B cell (primary cell): ENCODE results near the gene IQSEC3.
"Not testable (repeated sequence)": the region's sequence is repeated elsewhere in the genome, so short reads cannot be mapped to it uniquely, and the experiment has no call there.

Experiments used
- CTCF ChIP-seq: fragments of 200-600 bp; IDR thresholded peaks from one replicate; pipeline ENCODE4 v1.8.0; 2022; ENCODE audit warnings: antibody characterized with exemption, mild to moderate bottlenecking
- EZH2 ChIP-seq: IDR thresholded peaks from 2 replicates; pipeline ENCODE4 v1.6.1; 2012; ENCODE audit warnings: borderline replicate concordance, low read depth, mild to moderate bottlenecking, moderate library complexity, low read length; ENCODE audit not compliant: insufficient read depth, poor library complexity, severe bottlenecking

DNA sequence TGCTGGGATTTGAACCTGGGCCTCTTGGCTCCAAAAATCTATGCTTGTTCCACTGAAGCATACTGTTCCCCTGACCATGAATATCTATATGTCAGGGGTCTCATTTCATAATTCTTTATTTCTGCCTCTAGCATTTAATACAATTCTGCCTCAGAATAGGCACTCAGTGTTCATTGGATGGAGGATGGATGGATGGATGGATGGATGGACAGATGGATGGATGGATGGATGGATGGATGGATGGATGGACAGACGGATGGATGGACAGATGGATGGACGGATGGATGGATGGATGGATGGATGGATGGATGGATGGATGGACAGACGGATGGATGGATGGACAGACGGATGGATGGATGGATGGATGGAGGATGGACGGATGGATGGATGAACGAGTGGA is 150.5 kb downstream of the IQSEC3 start:
- TF ChIP-seq CTCF, EZH2: not testable (repeated sequence)
